GM18951 (cell line): ENCODE data around the gene SIRT5.

ENCODE experiments used
- POLR2A ChIP-seq: IDR thresholded peaks from 4 replicates; pipeline ENCODE4 v1.6.1; 2011; ENCODE audit warnings: mild to moderate bottlenecking; ENCODE audit not compliant: insufficient read length, insufficient read depth; ENCODE audit errors: extremely low read depth
- in situ Hi-C: fragments of 300-500 bp; cut with MboI; formaldehyde crosslinking; loops from one replicate; pipeline ENCODE4 v1.12.0; 2022; ENCODE audit warnings: low sequenced_read_pairs, mixed read lengths, inconsistent platforms; ENCODE audit not compliant: unreplicated experiment

Gene SIRT5

GRCh38 chr6:13638626-13639025, 64.2 kb downstream of the SIRT5 start:
- in situ Hi-C loops, result no loop called here
- TF ChIP-seq POLR2A, result no peak

GRCh38 chr6:13641315-13641714, 66.9 kb downstream of the SIRT5 start:
- TF ChIP-seq POLR2A, result no peak
- in situ Hi-C loops, result no loop called here

GRCh38 chr6:13643125-13643524, 68.7 kb downstream of the SIRT5 start:
- no peak for TF ChIP-seq POLR2A
- in situ Hi-C loops, result no loop called here

- in situ Hi-C loops, result no loop called here
- no peak for TF ChIP-seq POLR2A
These were observed 74.4 kb downstream of the SIRT5 start for GRCh38 chr6:13648850-13649249.

GRCh38 chr6:13649393-13649792, 75.0 kb downstream of the SIRT5 start:
- TF ChIP-seq POLR2A, result no peak
- in situ Hi-C loops, result no loop called here

GRCh38 chr6:13653296-13653695, 78.9 kb downstream of the SIRT5 start:
- no peak for TF ChIP-seq POLR2A
- in situ Hi-C loops, result no loop called here

GRCh38 chr6:13654496-13654895, 80.1 kb downstream of the SIRT5 start:
- no peak for TF ChIP-seq POLR2A
- in situ Hi-C loops, result no loop called here

- in situ Hi-C loops, result no loop called here
These were observed 81.3 kb downstream of the SIRT5 start for GRCh38 chr6:13655700-13656099.

GRCh38 chr6:13660273-13660672, 85.9 kb downstream of the SIRT5 start:
- no peak for TF ChIP-seq POLR2A
- in situ Hi-C loops, result no loop called here

More at GRCh38 chr6:13655700-13656099, 81.3 kb downstream of the SIRT5 start:
- TF ChIP-seq POLR2A, result no peak

- in situ Hi-C loops, result no loop called here
- TF ChIP-seq POLR2A, result no peak
These were observed 86.5 kb downstream of the SIRT5 start for GRCh38 chr6:13660893-13661292.

- no peak for TF ChIP-seq POLR2A
- in situ Hi-C loops, result no loop called here
These were observed 87.2 kb downstream of the SIRT5 start for GRCh38 chr6:13661647-13662046.

GRCh38 chr6:13662651-13663334, 88.4 kb downstream of the SIRT5 start:
- in situ Hi-C loops, result no loop called here
- TF ChIP-seq POLR2A, result no peak

- TF ChIP-seq POLR2A, result no peak
- in situ Hi-C loops, result no loop called here
These were observed 89.6 kb downstream of the SIRT5 start for GRCh38 chr6:13663986-13664385.
